ENCODE measurements around the gene ALAD. TPM values are rescaled to one million over a fixed set of nuclear protein-coding genes. Genes with fewer than 3 reads are reported as not detected.

The ALAD gene
- total and polyA plus RNA-seq, 9 of the 15 experiments (the other 6 are each of a cell fraction or from before 2014, with no cell fraction given), result 1.3 to 12.7 (median 6.8) TPM

GRCh38 chr9:113389451-113389850, 11.6 kb downstream of the ALAD start (continued):
- TF ChIP-seq HDAC3 (IDR thresholded peaks at IDR 0.05; ENCODE audit: borderline replicate concordance, partially characterized antibody) (no peak), ZC3H11A (IDR thresholded peaks at IDR 0.05; ENCODE audit: low read depth, low read length) (no peak), HES1 (IDR thresholded peaks at IDR 0.05; ENCODE audit: low read depth) (no peak), ESRRA (IDR thresholded peaks at IDR 0.05; ENCODE audit: borderline replicate concordance, low read depth) (no peak), MCM2 (IDR thresholded peaks at IDR 0.05; ENCODE audit: low read depth) (no peak), ZC3H8 (IDR thresholded peaks at IDR 0.05) (no peak), MGA (IDR thresholded peaks at IDR 0.05) (no peak), NFIC (IDR thresholded peaks at IDR 0.05) (no peak), HDAC2 (IDR thresholded peaks at IDR 0.05) (no peak), CREB3 (tag; conservative IDR thresholded peaks at IDR 0.05; ENCODE audit: low read depth) (no peak)
